HG02759 (cell line): ENCODE data around the gene CLDN6.

Source experiments
- ATAC-seq: cut with Tn5 transposase; IDR thresholded peaks from one replicate; pipeline ENCODE4 v1.9.1; 2021; ENCODE audit warnings: mild to moderate bottlenecking, moderate library complexity; ENCODE audit not compliant: unreplicated experiment

The CLDN6 gene

GRCh38 chr16:2992383-2993081 lies 25.5 kb downstream of the CLDN6 start:
- no peak for ATAC-seq

- no peak for ATAC-seq
These were observed 26.3 kb downstream of the CLDN6 start for GRCh38 chr16:2991566-2992261.

- no peak for ATAC-seq
These were observed 27.1 kb downstream of the CLDN6 start for GRCh38 chr16:2990891-2991290.

- ATAC-seq = no peak
These were observed 29.3 kb downstream of the CLDN6 start for GRCh38 chr16:2988590-2989099.

GRCh38 chr16:2987833-2988232 lies 30.1 kb downstream of the CLDN6 start:
- ATAC-seq = no peak

GRCh38 chr16:2987286-2987685 lies 30.7 kb downstream of the CLDN6 start:
- ATAC-seq = no peak

- ATAC-seq = no peak
These were observed 31.3 kb downstream of the CLDN6 start for GRCh38 chr16:2986623-2987188.

GRCh38 chr16:2985893-2986355 lies 32.1 kb downstream of the CLDN6 start:
- no peak for ATAC-seq

GRCh38 chr16:2985462-2985861 lies 32.5 kb downstream of the CLDN6 start:
- ATAC-seq = no peak

GRCh38 chr16:2983706-2984136 lies 34.3 kb downstream of the CLDN6 start:
- ATAC-seq = no peak

- no peak for ATAC-seq
These were observed 35.6 kb downstream of the CLDN6 start for GRCh38 chr16:2982402-2982801.

- no peak for ATAC-seq
These were observed 36.1 kb downstream of the CLDN6 start for GRCh38 chr16:2981899-2982250.

- peak; percentile 1 for ATAC-seq
These were observed 36.6 kb downstream of the CLDN6 start for GRCh38 chr16:2981177-2981898.

- peak; percentile 78 for ATAC-seq
These were observed 37.5 kb downstream of the CLDN6 start, which contains the start of gene PKMYT1 for GRCh38 chr16:2980227-2981176. Gene PKMYT1, minus strand, starts transcription at chr16:2980446. Its CDS starts 789 bp downstream, at chr16:2979657.

- ATAC-seq = no peak
These were observed 38.2 kb downstream of the CLDN6 start for GRCh38 chr16:2979669-2980226.

- no peak for ATAC-seq
These were observed 40.5 kb downstream of the CLDN6 start for GRCh38 chr16:2977440-2977839.

- no peak for ATAC-seq
These were observed 41.3 kb downstream of the CLDN6 start for GRCh38 chr16:2976673-2977072.

GRCh38 chr16:2976201-2976600 lies 41.8 kb downstream of the CLDN6 start:
- no peak for ATAC-seq

GRCh38 chr16:2975161-2975795 lies 42.7 kb downstream of the CLDN6 start:
- ATAC-seq = no peak
